Suprapubic skin (tissue), 4 donors: ENCODE measurements around the gene FKBP14. TPM values are rescaled to one million over a fixed set of nuclear protein-coding genes. Genes with fewer than 3 reads are reported as not detected.

Experiments used
- DNase-seq, 2 donors: peaks; one replicate each; pipeline ENCODE4 v3.0.0-alpha.2; 2019; ENCODE audit warnings: low spot score in 2 of 2
- H3K27ac ChIP-seq: fragments of 200-600 bp; sonication (generic); one replicate; pipeline ENCODE4 v1.5.1; 2019
- H3K27me3 ChIP-seq: fragments of 200-600 bp; sonication (generic); one replicate; pipeline ENCODE4 v1.5.1; 2019
- H3K36me3 ChIP-seq: fragments of 200-600 bp; sonication (generic); one replicate; pipeline ENCODE4 v1.5.1; 2019
- H3K4me1 ChIP-seq: fragments of 200-600 bp; sonication (generic); one replicate; pipeline ENCODE4 v1.5.1; 2019
- H3K4me3 ChIP-seq: fragments of 200-600 bp; sonication (generic); one replicate; pipeline ENCODE4 v1.5.1; 2019; ENCODE audit warnings: mild to moderate bottlenecking
- H3K9me3 ChIP-seq: fragments of 200-600 bp; sonication (generic); one replicate; pipeline ENCODE4 v1.5.1; 2019
- EP300 ChIP-seq: sonication (generic); formaldehyde crosslinking; IDR thresholded peaks from one replicate; pipeline ENCODE4 v1.6.1; 2017; ENCODE audit warnings: antibody characterized with exemption
- POLR2A ChIP-seq, 2 donors: fragments of 450-650 bp; IDR thresholded peaks; one replicate each; pipeline ENCODE4 v1.6.1; 2017; ENCODE audit warnings: antibody characterized with exemption in 2 of 2, mild to moderate bottlenecking in 2 of 2, moderate library complexity in 2 of 2
- POLR2AphosphoS5 ChIP-seq, 3 donors: sonication (generic); formaldehyde crosslinking; IDR thresholded peaks; one replicate each; pipeline ENCODE4 v1.6.1; 2017; ENCODE audit warnings: antibody characterized with exemption in 3 of 3
- WGBS: methylation state at CpG from one replicate; pipeline ENCODE4 v1.1.5; 2018; 5-methylcytosine and 5-hydroxymethylcytosine counted together
- total RNA-seq, 4 donors: library from RNA; depleted of rRNA; stranded (reverse); fragments of >200 nt; gene quantifications; one replicate each; pipeline ENCODE4 v1.1.0, GENCODE V29; 2016
- TF ChIP-seq, protein P1 (sequence below), 2 donors: fragments of 200-600 bp in 1 of 2; fragments of 450-650 bp in 1 of 2; sonication (generic) in 1 of 2; IDR thresholded peaks; one replicate each; pipeline ENCODE4 v1.5.1; 2016 to 2019; ENCODE audit warnings: antibody characterized with exemption in 2 of 2, mild to moderate bottlenecking in 1 of 2, moderate library complexity in 1 of 2

The FKBP14 gene
- total RNA-seq, 4 donors from 2014 or later: 4.7 to 8.0 (median 6.8) TPM

DNA sequence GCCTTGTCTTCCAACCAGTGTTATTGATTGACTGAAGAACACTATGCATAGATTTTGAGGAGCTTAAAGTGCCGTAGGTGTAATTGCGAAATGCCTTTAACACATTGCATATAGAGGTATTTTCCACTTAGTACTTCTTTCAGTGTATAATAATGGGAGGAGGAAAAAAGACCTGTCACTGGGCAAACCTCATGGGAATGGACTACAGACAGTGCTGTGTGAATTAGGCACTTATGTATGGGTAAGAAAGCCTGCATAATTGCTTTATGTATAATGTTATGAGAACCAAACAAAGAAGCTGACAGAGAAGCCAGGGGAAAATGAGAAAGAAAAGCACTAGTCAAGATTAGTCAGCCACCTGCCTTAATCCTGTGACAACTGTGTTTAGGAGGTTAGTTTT lies 24.5 kb downstream of the FKBP14 start:
- Histone ChIP-seq H3K9me3 (no peaks in the 10 kb centered on the region), H3K4me1 (no peaks in the 10 kb centered on the region), H3K27ac (no peak overlapping the region), H3K36me3 (no peaks in the 10 kb centered on the region), H3K27me3 (no peaks in the 10 kb centered on the region), H3K4me3 (no peak overlapping the region)
- WGBS: 88% methylated on average over 2 of the region's 2 CpGs
- no peak for DNase-seq
- TF ChIP-seq EP300: no peak
- no peak for TF ChIP-seq POLR2A (IDR thresholded peaks at IDR 0.05)
- TF ChIP-seq POLR2AphosphoS5 (IDR thresholded peaks at IDR 0.05): no peak
- TF ChIP-seq, protein P1, sequence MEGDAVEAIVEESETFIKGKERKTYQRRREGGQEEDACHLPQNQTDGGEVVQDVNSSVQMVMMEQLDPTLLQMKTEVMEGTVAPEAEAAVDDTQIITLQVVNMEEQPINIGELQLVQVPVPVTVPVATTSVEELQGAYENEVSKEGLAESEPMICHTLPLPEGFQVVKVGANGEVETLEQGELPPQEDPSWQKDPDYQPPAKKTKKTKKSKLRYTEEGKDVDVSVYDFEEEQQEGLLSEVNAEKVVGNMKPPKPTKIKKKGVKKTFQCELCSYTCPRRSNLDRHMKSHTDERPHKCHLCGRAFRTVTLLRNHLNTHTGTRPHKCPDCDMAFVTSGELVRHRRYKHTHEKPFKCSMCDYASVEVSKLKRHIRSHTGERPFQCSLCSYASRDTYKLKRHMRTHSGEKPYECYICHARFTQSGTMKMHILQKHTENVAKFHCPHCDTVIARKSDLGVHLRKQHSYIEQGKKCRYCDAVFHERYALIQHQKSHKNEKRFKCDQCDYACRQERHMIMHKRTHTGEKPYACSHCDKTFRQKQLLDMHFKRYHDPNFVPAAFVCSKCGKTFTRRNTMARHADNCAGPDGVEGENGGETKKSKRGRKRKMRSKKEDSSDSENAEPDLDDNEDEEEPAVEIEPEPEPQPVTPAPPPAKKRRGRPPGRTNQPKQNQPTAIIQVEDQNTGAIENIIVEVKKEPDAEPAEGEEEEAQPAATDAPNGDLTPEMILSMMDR (IDR thresholded peaks at IDR 0.05): no peak

DNA sequence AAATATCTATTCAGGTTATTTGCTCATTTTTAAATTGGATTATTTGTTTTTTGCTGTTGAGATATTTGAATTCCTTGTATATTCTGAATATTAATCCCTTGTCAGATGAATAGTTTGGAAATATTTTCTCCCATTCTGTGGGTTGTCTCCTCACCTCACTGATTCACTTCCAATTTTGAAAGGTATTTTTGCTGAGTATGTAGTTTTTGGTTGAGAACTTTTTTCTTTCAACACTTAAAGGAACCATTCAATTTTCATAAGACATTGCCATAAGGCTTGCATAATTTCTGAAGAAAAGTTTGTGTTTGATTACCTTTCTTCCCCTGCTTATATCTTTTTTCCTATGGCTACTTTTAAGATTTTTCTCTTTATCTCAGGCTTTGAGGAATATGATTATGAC lies 28.0 kb downstream of the FKBP14 start:
- DNase-seq: no peak
- H3K36me3 ChIP-seq: no peaks in the 10 kb centered on the region
- no peak overlapping the region for H3K27ac ChIP-seq
- H3K4me1 ChIP-seq: no peaks in the 10 kb centered on the region
- H3K9me3 ChIP-seq: no peaks in the 10 kb centered on the region
- H3K4me3 ChIP-seq: no peak overlapping the region
- TF ChIP-seq POLR2AphosphoS5 (IDR thresholded peaks at IDR 0.05): no peak
- no peak for TF ChIP-seq EP300
- TF ChIP-seq, protein P1 (IDR thresholded peaks at IDR 0.05): no peak
- TF ChIP-seq POLR2A (IDR thresholded peaks at IDR 0.05): no peak
- H3K27me3 ChIP-seq: no peaks in the 10 kb centered on the region

DNA sequence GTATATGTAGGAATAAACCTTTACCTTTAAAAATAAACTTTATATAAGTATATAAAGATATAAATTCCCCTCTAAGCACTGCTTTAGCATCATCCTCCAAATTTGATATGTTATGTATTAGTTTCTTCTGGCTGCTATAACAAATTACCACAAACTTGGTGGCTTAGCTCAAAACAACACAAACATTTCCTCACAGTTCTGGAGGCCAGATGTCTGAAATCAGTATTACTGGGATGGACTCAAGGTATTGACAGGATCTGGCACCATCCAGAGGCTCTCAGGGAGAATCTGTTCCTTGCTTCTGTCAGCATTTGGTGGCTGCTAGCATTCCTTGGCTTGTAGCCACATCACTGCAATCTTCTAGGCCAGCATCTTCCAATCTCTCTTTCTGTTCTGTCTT lies 30.2 kb downstream of the FKBP14 start:
- Histone ChIP-seq H3K9me3 (no peaks in the 10 kb centered on the region), H3K36me3 (no peaks in the 10 kb centered on the region), H3K4me3 (no peak overlapping the region), H3K27ac (no peak overlapping the region), H3K27me3 (no peaks in the 10 kb centered on the region), H3K4me1 (no peaks in the 10 kb centered on the region)
- TF ChIP-seq EP300: no peak
- no peak for TF ChIP-seq POLR2AphosphoS5 (IDR thresholded peaks at IDR 0.05)
- TF ChIP-seq, protein P1 (IDR thresholded peaks at IDR 0.05): no peak
- TF ChIP-seq POLR2A (IDR thresholded peaks at IDR 0.05): no peak
- no peak for DNase-seq

DNA sequence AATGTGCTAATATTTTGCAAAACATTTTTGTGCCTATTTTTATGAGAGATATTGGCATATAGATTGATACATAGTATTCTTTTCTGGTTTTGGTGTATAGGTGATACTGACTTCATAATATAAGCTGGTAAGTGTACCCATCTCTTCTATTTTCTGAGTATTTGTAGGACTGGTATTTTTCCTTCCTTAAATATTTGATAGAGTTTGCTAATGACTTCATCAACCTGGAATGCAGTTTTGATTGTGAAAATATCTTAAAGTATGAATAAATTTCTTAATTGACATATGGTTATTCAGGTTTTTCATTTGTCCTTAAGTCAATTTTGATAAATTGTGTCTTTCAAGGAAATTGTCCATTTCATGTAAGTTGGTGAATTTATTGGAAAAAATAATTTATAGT lies 30.9 kb downstream of the FKBP14 start:
- TF ChIP-seq POLR2A (IDR thresholded peaks at IDR 0.05) (no peak), POLR2AphosphoS5 (IDR thresholded peaks at IDR 0.05) (no peak), EP300 (no peak)
- TF ChIP-seq, protein P1 (IDR thresholded peaks at IDR 0.05): no peak
- no peaks in the 10 kb centered on the region for H3K27me3 ChIP-seq
- H3K36me3 ChIP-seq: no peaks in the 10 kb centered on the region
- H3K4me1 ChIP-seq: no peaks in the 10 kb centered on the region
- H3K4me3 ChIP-seq: no peak overlapping the region
- H3K27ac ChIP-seq: no peak overlapping the region
- no peaks in the 10 kb centered on the region for H3K9me3 ChIP-seq
- no peak for DNase-seq

GRCh38 chr7:29993140-29993539 lies 33.4 kb downstream of the FKBP14 start:
- DNase-seq: no peak
- Histone ChIP-seq H3K36me3 (no peaks in the 10 kb centered on the region), H3K4me3 (no peak overlapping the region), H3K9me3 (no peaks in the 10 kb centered on the region), H3K27ac (no peak overlapping the region), H3K27me3 (no peaks in the 10 kb centered on the region), H3K4me1 (peaks cover 15% of the 10 kb centered on the region)
- WGBS: 90% methylated on average over 4 of the region's 4 CpGs
- TF ChIP-seq, protein P1 (IDR thresholded peaks at IDR 0.05): no peak
- TF ChIP-seq EP300 (no peak), POLR2AphosphoS5 (IDR thresholded peaks at IDR 0.05) (no peak), POLR2A (IDR thresholded peaks at IDR 0.05) (no peak)
